ELF-1 (cell line): Measurements from ENCODE around the gene PRDM5.

ENCODE experiments used
- DNase-seq: peaks from one replicate; pipeline ENCODE4 v3.0.0-alpha.2; 2016; ENCODE audit warnings: low read depth, low spot score

PRDM5 gene

GRCh38 chr4:120903419-120903818, 19.1 kb downstream of the PRDM5 start:
- DNase-seq = no peak

DNA sequence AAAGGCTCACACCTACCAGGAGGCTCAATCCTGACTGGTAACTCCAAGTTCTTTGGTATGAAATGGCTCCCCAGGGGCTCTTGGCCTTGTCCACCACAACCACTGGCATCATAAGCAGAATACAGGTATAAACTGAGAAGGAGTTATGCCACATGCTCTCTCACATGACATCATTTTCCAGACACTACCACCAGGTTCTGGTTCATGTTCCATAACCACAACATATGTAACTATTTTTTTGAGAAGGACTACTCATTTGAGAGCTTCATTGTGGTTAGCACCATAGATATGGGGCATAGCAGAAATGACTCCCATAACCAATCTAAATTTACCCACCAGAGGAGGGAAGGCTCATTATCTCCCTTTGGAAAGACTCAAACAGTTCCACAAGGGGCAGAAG, 19.6 kb downstream of the PRDM5 start:
- DNase-seq = no peak

GRCh38 chr4:120901731-120902130, 20.8 kb downstream of the PRDM5 start:
- no peak for DNase-seq

DNA sequence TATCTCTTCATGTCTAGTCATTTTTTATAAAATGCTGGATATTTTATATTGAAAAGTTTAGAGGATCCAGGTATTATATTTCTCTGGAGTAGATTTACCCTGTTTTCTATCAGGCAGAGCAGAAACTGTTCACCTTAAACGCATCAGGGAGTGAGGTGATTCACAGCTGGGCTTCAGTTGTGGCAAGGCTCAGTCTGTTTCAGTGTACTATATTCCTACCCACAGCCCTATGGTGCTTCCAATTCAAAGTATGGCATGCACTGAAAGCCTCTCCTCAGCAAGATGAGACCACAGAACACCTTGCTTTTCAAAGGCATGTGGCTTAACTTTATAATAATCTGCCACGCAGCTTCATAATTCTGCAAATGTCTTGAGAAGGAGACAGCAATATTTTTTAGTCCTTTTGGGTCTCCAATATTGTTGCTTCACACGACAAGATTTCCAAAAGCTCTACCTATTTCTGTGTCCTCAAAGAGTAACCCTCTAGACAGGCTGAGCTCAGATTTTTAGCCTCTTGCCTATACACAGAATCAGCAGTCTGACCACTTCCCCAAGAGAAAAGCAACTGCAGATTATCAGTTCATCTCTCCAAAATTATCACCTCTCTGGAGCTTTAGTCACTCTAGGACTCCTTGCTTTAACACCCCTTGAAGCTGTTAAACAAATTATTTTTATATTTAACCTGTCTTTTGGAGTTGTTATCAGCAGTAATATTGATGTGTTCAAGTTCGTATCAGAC, 24.4 kb downstream of the PRDM5 start:
- DNase-seq = no peak

GRCh38 chr4:120895554-120895953, 27.0 kb downstream of the PRDM5 start:
- no peak for DNase-seq

- no peak for DNase-seq
These were observed 29.2 kb downstream of the PRDM5 start for GRCh38 chr4:120893314-120893713.

DNA sequence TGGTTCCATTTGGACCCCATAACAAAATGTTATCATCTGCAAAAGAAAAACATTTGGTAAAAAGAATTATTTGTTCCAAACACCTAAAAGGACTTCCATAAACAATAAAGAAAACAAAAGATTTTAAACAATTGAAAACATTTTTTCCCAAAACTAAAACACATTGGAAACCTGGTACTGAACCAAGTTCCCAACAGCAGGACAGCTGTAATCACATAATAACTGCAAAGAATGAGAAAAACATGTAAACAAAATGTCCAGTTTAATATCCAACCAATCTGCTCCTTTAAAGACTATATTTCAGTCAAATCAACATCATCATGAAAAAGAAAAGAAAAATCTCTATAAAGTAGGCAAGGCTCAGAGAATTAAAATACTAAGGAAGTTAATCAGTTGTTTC, 36.3 kb downstream of the PRDM5 start:
- DNase-seq = no peak

- DNase-seq = no peak
These were observed 40.7 kb downstream of the PRDM5 start for GRCh38 chr4:120881846-120882245.

DNA sequence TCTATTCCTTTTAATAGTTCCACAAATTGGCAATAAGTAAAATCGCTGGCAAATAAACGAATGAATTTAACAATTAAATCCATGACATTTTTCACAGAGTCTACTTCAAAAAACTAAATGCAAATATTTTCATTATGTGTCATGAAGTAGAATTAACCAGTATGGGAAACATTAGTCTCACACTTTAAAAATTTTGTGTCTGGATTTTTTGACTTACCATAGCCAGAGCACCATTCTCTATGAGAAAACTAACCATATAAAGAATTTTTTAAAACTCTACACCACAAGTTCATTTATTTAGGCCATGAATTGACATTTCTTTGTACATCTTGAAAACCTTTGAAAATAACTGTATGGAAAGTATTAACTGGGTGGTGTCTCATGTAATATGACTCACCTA, 41.2 kb downstream of the PRDM5 start:
- no peak for DNase-seq

- no peak for DNase-seq
These were observed 45.5 kb downstream of the PRDM5 start for GRCh38 chr4:120877021-120877420.

DNA sequence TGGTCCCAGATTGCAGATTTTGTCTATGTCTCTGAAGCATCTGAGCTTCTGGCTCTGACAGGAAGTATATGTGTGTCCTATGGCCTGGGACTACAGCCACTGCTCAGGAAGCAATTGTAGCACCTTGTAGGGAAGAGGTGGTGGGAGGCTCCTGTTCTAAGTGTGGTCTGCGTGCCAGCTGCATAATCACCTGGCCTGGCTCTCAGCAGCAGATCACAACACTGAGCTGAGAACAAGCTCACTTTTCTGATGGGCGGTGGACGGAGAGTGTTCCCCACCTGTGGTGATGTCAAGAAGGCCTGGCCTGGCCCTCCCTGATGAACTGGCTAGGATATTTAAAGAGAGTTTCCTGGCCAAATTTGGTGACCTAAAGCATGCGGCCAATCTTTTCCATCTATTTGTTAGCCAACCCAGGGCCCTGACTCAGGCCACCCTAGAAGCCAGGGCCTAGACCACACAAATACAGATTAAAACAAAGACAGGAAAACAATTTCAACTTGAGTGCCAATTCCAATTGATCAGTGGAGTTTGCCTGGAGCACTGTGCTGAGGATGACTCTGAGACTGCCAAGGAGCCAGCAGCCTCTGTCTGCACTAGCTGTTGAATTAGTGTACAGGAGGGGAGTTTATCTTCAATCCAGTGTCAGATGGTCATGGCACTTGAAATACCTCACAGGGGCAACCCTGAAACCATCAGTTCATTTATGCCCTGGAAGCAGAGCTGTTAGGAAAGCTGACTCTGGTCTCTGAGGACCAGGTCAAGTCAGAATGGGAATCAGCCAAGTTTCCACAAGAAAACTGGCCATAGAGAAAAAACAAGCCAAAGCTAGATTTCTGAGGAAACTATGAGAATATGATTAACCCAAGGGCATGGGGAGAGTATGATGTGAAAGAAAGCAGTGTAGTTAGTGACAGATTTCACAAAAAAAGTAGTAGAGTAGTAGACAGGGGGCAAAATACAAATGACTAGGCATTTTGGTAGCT, 47.4 kb downstream of the PRDM5 start:
- DNase-seq = no peak

DNA sequence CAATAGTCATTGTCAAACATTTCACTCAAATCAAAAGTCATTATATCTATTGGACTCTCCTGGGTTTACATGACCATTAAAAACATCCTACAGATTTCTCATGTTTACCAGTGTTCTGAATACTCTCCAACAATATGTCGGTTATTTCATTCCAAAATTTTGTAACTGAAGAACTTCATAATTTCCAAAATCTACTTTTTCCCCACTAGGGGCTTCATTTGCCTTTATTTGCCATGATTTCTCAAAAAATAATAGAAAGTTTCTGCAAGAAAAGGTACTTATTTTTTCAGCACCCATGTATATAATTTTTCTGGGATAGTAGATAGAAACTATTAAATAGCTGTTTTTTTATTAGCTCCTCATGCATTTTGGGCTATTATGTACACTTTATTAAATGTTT, 49.0 kb downstream of the PRDM5 start:
- no peak for DNase-seq

- DNase-seq = peak; percentile 60
These were observed 51.4 kb downstream of the PRDM5 start for GRCh38 chr4:120871173-120871572.

- peak; percentile 37 for DNase-seq
These were observed 52.2 kb downstream of the PRDM5 start for GRCh38 chr4:120870279-120870673.

GRCh38 chr4:120869613-120870278, 52.8 kb downstream of the PRDM5 start:
- no peak for DNase-seq

DNA sequence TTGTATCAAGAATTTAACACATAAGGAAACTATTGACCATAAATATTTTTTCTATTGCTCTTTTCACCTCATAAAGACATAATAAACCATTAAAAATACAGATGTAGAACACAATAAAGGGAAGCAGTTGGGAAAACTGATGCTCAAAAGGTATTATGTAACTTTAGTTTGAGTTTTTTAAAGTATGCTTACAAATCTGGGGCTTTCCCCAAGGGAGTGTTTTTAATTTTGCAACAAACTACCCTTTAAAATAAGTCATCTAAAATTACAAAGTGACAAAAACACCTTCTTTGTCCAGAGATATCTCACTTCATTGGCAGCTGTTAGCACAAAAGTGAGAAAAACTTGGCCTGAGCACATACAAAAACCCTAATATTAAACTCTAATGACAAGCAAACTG, 55.0 kb downstream of the PRDM5 start:
- no peak for DNase-seq

DNA sequence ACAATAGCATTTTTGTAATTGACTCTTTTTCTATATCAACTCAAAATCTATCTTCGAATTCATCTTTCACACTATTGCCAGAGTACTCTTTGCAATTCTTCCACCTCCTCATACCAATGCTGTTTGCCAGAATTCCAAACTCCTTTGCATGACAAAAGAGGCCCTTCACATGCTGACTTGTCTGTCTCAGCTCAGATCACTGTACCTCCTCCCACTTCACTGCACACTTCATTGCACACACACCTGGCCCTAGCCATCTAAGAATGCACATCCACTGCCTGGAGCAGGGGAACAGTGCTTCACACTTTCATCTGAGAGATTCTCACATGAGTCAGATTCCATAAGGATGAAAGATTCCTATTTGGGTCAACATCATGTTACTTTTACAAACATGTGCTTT, 56.5 kb downstream of the PRDM5 start:
- peak; percentile 33 for DNase-seq

DNA sequence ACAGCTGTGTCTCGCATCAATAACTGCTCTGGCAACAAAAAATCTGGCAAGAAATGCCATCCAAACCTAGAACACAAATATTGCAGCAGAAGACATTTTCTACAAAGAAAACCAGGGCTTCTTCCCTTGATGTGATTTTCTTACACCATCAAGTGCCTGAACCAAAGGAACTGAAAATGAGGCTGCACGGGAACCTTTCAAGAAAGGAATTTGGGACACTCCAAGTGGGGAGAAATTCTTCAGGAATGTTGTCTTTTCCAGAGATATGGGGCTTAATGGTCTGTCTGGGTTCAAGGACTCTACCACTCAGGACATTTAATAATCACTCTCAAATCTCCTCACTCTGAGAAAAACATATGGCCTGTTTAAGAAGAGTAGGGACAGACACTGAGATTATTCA, 57.6 kb downstream of the PRDM5 start:
- no peak for DNase-seq

GRCh38 chr4:120862432-120862831, 60.1 kb downstream of the PRDM5 start:
- DNase-seq = no peak

DNA sequence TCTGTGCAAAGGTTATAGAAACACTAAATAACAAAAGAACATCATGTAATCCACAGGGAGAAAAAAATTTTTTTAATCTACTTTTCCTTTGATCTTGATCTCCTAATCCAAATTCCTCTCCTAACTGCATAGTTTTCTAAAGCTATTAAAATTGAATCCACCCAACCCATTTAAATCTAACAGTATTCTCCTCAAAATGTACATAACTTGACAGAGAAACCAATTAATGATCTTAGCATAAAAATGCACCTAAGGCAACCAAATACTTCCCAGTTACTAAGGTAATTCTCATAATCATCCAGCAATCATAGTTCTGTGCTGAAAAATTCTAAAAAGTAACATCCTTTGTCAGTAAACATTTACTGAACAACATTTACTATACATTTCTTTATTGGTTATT, 60.7 kb downstream of the PRDM5 start:
- no peak for DNase-seq

DNA sequence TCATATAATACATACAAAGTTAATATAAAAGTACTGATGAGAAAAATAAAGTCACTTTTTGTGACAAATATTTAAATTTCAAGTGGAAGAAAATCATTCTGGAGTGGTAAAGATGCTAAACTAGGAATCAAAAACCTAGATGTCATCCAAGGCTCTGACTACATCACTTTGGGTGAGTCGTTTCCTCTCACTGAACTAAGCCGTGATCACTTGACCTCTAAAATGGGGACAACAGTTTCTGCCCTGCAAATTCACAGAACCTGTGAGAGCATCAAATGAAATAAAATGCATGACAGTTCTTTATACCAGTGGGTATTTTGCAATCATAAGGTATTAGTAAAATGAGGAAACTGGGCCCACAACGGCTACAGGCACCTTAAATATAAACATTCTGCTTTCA, 63.8 kb downstream of the PRDM5 start:
- DNase-seq = no peak

DNA sequence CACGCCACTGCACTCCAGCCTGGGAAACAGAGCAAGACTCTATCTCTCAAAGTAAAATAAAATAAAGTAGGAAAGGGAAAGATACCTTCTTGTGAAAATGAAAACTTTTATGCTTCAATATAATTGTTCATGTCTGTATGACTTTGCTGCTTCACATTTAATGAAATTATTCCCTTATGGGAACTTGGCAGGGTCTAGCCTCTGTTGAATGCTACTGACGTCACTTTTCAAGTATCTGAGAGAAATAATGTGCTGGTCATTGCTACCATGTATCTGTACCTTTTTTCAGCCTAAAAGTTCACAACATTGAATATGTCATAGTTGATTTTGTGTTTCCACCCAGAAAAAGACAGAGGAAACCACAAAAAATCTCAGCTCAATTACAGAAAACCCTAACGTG, 65.2 kb downstream of the PRDM5 start:
- DNase-seq = no peak
